Pancreas (tissue), 10 donors: ENCODE data around the gene EFCAB8. TPM values are rescaled to one million over a fixed set of nuclear protein-coding genes. Genes with fewer than 3 reads are reported as not detected.

ENCODE experiments used
- ATAC-seq, 4 donors: fragments of 200-7000 bp; cut with Tn5 transposase; one replicate each; pipeline versions ENCODE4 v1.8.0 to v1.9.1; 2020; ENCODE audit warnings: mild to moderate bottlenecking in 4 of 4, moderate library complexity in 4 of 4
- DNase-seq, 6 donors: peaks; one replicate each; pipeline ENCODE4 v3.0.0-alpha.2; 2020
- FAIRE-seq: peaks from 2 replicates; lab custom pipeline; 2012; peaks lifted over from hg19 to GRCh38; lab: Jason Lieb, UNC
- H3K27ac ChIP-seq, 4 donors: fragments of 200-600 bp; sonication (generic); 1 replicate in 3 of 4; 2 replicates in 1 of 4; pipeline versions ENCODE4 v1.5.0 to v1.8.0; 2020
- H3K27me3 ChIP-seq, 4 donors: fragments of 200-600 bp; one replicate each; pipeline ENCODE4 v1.8.0; 2021
- H3K36me3 ChIP-seq, 3 donors: fragments of 200-600 bp; sonication (generic) in 1 of 3; one replicate each; pipeline versions ENCODE4 v1.5.0 to v1.8.0; 2020 to 2021
- H3K4me1 ChIP-seq, 3 donors: fragments of 200-600 bp; one replicate each; pipeline ENCODE4 v1.8.0; 2021
- H3K4me3 ChIP-seq, 4 donors: fragments of 200-600 bp; sonication (generic) in 2 of 4; one replicate each; pipeline versions ENCODE4 v1.5.0 to v1.8.0; 2020 to 2021
- H3K9me3 ChIP-seq, 4 donors: fragments of 200-600 bp; one replicate each; pipeline ENCODE4 v1.8.0; 2021
- WGBS, 2 donors: extraction: QIAGEN DNeasy Blood & Tissue Kit; methylation state at CpG; one replicate each; pipeline ENCODE4 v1.1.7; 2013; 5-methylcytosine and 5-hydroxymethylcytosine counted together
- intact Hi-C, 3 donors: fragments of 100-400 bp; cut with DNase I; formaldehyde crosslinking; loops; one replicate each; pipeline versions ENCODE4 v1.11.1 to v1.14.2; 2022
- polyA plus RNA-seq, 2 donors: library from polyadenylated mRNA; stranded (reverse); fragments of 200-250 nt; gene quantifications; one replicate each; pipeline ENCODE4 v1.2.3, GENCODE V29; 2013
- total RNA-seq, 6 donors: library from RNA; stranded (reverse); fragmentation: NEBNext Ultra II Directional in 4 of 6; extraction: Animal tissue kit (Norgen Biotek cat#: 25700) in 4 of 6; gene quantifications; one replicate each; pipeline versions ENCODE4 v1.2.1 to v1.2.4, GENCODE V29; 2021 to 2023
- TF ChIP-seq, protein P1 (sequence below), 4 donors: fragments of 200-600 bp; sonication (generic) in 3 of 4; IDR thresholded peaks; one replicate each; pipeline versions ENCODE4 v1.5.0 to v1.8.0; 2021; ENCODE audit warnings: antibody characterized with exemption in 4 of 4
- donor health status: healthy with polysubstance abuse.
- donor health status: DM: no; HTN: no; CAD: no; lungs with moderate emphysema.
- donor health status: DM: no; HTN: no; CAD: no.
- donor health status: control.
- donor health status: control.
- donor health status: Bipolar disorder and iron deficiency.
- donor health status: DM: yes; HTN: yes; CAD: no.
- donor health status: DM: no; HTN: no; CAD: no.
- donor health status: DM: no; HTN: no; CAD: no.
- donor health status: DM: yes; HTN: yes; CAD: no.

EFCAB8 gene
- total and polyA plus RNA-seq, 8 donors, result 0.12 to 0.35 (median 0.19) TPM; not detected in 1

DNA sequence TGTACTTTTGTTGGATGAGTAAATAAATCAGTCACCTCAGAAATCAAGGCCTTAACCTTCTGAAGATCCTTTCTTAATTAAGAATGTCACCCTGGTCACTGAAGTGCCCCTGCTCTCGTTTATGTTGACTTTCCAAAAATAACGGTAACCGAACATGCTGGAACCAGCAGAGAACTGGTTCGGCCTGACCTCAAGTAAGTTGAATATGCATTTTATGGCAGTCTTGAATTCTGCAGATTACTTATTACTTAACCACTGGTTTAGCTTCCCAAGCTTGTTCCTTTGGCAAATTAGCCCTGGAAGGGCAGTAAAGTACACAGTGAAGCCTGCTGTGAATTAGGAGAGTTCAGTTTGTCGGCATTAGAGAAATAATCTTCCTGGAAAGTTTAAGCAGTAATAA is 26.7 kb upstream of the EFCAB8 start:
- DNase-seq (no peak), ATAC-seq (peak in 1 of 4 donors; percentile 35), FAIRE-seq (no peak)
- intact Hi-C loops, result no loop called here
- peaks cover 0 to 18% (median 10%) of the 10 kb centered on the region in 3 donors for H3K36me3 ChIP-seq
- H3K27me3 ChIP-seq, result no peaks in the 10 kb centered on the region
- no peaks in the 10 kb centered on the region for H3K9me3 ChIP-seq
- 33 to 39% methylated on average over 5 of the region's 5 CpGs for WGBS, 2 donors
- peaks cover 0 to 14% (median 10%) of the 10 kb centered on the region in 3 donors for H3K4me1 ChIP-seq
- TF ChIP-seq, protein P1, sequence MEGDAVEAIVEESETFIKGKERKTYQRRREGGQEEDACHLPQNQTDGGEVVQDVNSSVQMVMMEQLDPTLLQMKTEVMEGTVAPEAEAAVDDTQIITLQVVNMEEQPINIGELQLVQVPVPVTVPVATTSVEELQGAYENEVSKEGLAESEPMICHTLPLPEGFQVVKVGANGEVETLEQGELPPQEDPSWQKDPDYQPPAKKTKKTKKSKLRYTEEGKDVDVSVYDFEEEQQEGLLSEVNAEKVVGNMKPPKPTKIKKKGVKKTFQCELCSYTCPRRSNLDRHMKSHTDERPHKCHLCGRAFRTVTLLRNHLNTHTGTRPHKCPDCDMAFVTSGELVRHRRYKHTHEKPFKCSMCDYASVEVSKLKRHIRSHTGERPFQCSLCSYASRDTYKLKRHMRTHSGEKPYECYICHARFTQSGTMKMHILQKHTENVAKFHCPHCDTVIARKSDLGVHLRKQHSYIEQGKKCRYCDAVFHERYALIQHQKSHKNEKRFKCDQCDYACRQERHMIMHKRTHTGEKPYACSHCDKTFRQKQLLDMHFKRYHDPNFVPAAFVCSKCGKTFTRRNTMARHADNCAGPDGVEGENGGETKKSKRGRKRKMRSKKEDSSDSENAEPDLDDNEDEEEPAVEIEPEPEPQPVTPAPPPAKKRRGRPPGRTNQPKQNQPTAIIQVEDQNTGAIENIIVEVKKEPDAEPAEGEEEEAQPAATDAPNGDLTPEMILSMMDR (IDR thresholded peaks at IDR 0.05), result no peak
- H3K4me3 ChIP-seq, result no peak overlapping the region
- no peak overlapping the region for H3K27ac ChIP-seq

DNA sequence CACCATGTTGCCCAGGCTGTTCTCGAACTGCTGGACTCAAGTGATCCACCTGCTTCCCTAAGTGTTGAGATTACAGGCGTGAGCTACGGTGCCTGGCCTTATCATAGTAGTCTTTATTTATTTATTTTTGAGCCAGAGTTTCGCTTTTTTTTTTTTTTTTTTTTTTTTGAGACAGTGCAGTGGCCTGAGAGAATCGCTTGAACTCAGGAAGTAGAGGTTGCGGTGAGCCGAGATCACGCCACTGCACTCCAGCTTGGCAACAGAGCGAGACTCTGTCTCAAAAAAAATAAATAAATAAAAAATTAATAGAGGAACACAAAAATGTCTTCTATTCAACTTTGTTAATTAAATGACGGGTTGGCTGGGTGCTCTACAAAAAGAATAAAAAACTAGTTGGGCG is 26.1 kb upstream of the EFCAB8 start:
- TF ChIP-seq, protein P1 (IDR thresholded peaks at IDR 0.05), result no peak
- H3K27me3 ChIP-seq, result no peaks in the 10 kb centered on the region
- peaks cover 0 to 19% (median 4%) of the 10 kb centered on the region in 3 donors for H3K36me3 ChIP-seq
- no peak overlapping the region for H3K4me3 ChIP-seq
- H3K4me1 ChIP-seq, result peaks cover 0 to 14% (median 6%) of the 10 kb centered on the region in 3 donors
- DNase-seq (no peak), ATAC-seq (no peak), FAIRE-seq (no peak)
- H3K9me3 ChIP-seq, result no peaks in the 10 kb centered on the region
- no peak overlapping the region for H3K27ac ChIP-seq
- intact Hi-C loops, result no loop called here
- 76 to 78% methylated on average over 11 of the region's 11 CpGs for WGBS, 2 donors

DNA sequence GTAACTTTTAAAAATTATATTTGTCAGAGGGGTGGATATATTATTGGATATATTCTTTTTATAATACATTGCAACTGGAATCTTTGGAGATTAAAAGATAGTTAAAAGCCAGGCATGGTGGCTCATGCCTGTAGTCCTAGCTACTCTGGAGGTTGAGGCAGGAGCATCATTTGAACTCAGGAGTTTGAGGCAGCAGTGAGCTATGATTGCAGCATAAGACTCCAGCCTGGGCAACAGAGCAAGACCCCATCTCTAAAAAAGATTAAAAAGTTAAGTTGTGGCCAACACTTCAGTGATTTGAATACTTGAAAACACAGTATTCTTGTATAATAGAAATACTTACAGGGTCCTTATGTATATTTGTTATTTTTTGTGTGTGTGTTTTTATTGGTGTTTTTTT is 23.8 kb upstream of the EFCAB8 start:
- Histone ChIP-seq H3K4me1 (peaks cover 0 to 14% (median 3%) of the 10 kb centered on the region in 3 donors), H3K9me3 (no peaks in the 10 kb centered on the region), H3K36me3 (peaks cover 0 to 33% (median 7%) of the 10 kb centered on the region in 3 donors), H3K27me3 (no peaks in the 10 kb centered on the region), H3K27ac (no peak overlapping the region), H3K4me3 (no peak overlapping the region)
- no peak for FAIRE-seq
- TF ChIP-seq, protein P1 (IDR thresholded peaks at IDR 0.05), result no peak
- ATAC-seq, result no peak
- no peak for DNase-seq
- intact Hi-C loops, result no loop called here

DNA sequence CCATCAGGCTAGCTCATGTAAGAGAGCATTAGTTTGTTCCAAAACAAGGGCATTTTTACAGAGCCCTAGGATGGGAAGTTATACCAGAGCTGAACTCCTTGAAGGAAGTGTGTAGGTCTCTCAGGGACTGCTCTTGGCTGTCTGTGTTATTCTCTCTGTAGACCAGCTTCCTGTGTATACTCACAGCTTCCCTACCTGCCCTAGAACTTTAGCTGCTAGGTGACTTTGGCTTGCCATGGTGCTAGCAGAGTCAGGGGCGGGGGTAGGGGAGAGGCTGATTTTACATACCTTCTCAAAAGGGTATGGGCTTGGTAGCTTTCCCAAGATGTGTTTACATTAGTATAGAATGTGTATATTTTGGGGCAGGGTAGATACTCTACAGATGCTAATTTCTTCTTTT is 21.6 kb upstream of the EFCAB8 start:
- FAIRE-seq, result no peak
- Histone ChIP-seq H3K4me1 (peaks cover 0 to 4% (median under 1%) of the 10 kb centered on the region in 3 donors), H3K27me3 (no peaks in the 10 kb centered on the region), H3K4me3 (no peak overlapping the region), H3K36me3 (peaks cover 0 to 37% (median 10%) of the 10 kb centered on the region in 3 donors), H3K9me3 (no peaks in the 10 kb centered on the region), H3K27ac (no peak overlapping the region)
- TF ChIP-seq, protein P1 (IDR thresholded peaks at IDR 0.05), result no peak
- 47 to 48% methylated on average over 1 of the region's 1 CpG for WGBS, 2 donors
- intact Hi-C loops, result no loop called here
- no peak for DNase-seq
- ATAC-seq, result no peak

DNA sequence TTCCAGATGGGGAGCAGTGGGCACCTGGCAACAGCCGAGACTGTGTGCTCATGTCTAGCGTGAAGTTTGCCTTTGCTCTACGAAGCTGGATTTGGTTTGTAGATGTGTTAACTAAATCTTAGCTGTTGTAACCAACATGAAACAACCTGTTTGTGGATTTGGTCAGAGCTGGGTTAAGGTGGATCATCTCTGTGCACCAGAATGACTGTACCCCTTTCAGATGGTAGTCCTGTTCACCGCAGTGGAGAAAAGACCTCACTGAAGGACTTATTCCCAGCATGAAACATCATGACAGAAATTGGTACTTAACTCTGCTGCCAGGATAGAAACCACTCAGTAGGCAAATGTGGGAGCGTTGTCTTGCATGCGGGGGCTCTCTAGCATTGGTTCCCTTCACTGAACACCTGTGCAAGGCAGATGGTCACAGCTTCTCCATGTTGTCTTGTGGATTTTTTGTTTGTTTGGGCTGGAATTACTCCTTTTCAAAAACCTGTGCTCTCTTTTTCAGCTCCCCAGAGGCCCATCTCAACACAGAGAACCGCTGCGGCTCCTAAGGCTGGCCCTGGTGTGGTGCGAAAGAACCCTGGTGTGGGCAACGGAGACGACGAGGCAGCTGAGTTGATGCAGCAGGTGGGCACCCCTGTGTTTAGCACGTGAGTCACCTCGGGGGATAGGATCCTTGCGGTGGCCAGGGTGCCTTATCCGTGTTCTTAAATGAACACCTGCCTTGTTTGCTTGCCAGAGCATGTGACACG is 19.3 kb upstream of the EFCAB8 start:
- peak in 2 of 4 donors; percentile 4 to 25 for ATAC-seq
- 87% methylated on average over 17 of the region's 17 CpGs for WGBS, 2 donors
- Histone ChIP-seq H3K27ac (peak overlapping the region in 1 of 4 donors; percentile 17), H3K9me3 (no peaks in the 10 kb centered on the region), H3K36me3 (peaks cover 0 to 28% (median 10%) of the 10 kb centered on the region in 3 donors), H3K4me3 (no peak overlapping the region), H3K4me1 (peaks cover 0 to 5% (median 0%) of the 10 kb centered on the region in 3 donors), H3K27me3 (no peaks in the 10 kb centered on the region)
- TF ChIP-seq, protein P1 (IDR thresholded peaks at IDR 0.05), result no peak
- intact Hi-C loops, result no loop called here
- DNase-seq, result no peak
- FAIRE-seq, result no peak
